HepG2 (cell line): ENCODE measurements around the gene TMEM19. TPM values are rescaled to one million over a fixed set of nuclear protein-coding genes. Genes with fewer than 3 reads are reported as not detected.

Source experiments
- ARHGAP35 ChIP-seq: sonication (generic); formaldehyde crosslinking; IDR thresholded peaks from 2 replicates; pipeline ENCODE4 v1.9.0; 2022; ENCODE audit warnings: mild to moderate bottlenecking, inconsistent platforms, moderate library complexity, missing genetic modification reagents, borderline replicate concordance
- BRD4 ChIP-seq: sonication (generic); formaldehyde crosslinking; IDR thresholded peaks from 2 replicates; pipeline ENCODE4 v1.4.0; 2020; ENCODE audit warnings: missing genetic modification reagents
- CBFB ChIP-seq: sonication (generic); formaldehyde crosslinking; IDR thresholded peaks from 2 replicates; pipeline ENCODE4 v1.4.0; 2020; ENCODE audit warnings: missing genetic modification reagents
- HOXA5 ChIP-seq: sonication (generic); formaldehyde crosslinking; IDR thresholded peaks from 2 replicates; pipeline ENCODE4 v1.4.0; 2020; ENCODE audit warnings: missing genetic modification reagents
- MEF2D ChIP-seq: sonication (generic); formaldehyde crosslinking; IDR thresholded peaks from 2 replicates; pipeline ENCODE4 v1.5.1; 2020; ENCODE audit warnings: mild to moderate bottlenecking, missing genetic modification reagents
- NBN ChIP-seq: fragments of 450-650 bp; conservative IDR thresholded peaks from 2 replicates; pipeline ENCODE4 v1.6.1; 2017
- NFIB ChIP-seq: sonication (generic); formaldehyde crosslinking; IDR thresholded peaks from 2 replicates; pipeline ENCODE4 v1.9.0; 2021; ENCODE audit warnings: missing genetic modification reagents, mild to moderate bottlenecking, borderline replicate concordance
- NR1H2 ChIP-seq: sonication (generic); formaldehyde crosslinking; IDR thresholded peaks from 2 replicates; pipeline ENCODE4 v1.8.1; 2022; ENCODE audit warnings: low read depth, missing genetic modification reagents, borderline replicate concordance
- POGZ ChIP-seq: sonication (generic); formaldehyde crosslinking; IDR thresholded peaks from 2 replicates; pipeline ENCODE4 v1.4.0; 2020; ENCODE audit warnings: mild to moderate bottlenecking, missing genetic modification reagents
- SNRNP70 ChIP-seq: fragments of 200-400 bp; formaldehyde crosslinking; IDR thresholded peaks from 2 replicates; pipeline ENCODE4 v1.6.1; 2017; ENCODE audit warnings: mild to moderate bottlenecking, low read depth, low read length, moderate library complexity
- TCF12 ChIP-seq, 2 experiments: fragments of 450-650 bp in 1 of 2; sonication (generic) in 1 of 2; formaldehyde crosslinking in 1 of 2; IDR thresholded peaks; 2 replicates each; pipeline versions ENCODE4 v1.6.1 to v1.8.0; 2017 to 2022; ENCODE audit warnings: antibody characterized with exemption in 1 of 2, mild to moderate bottlenecking in 1 of 2, missing genetic modification reagents in 1 of 2, moderate library complexity in 1 of 2
- ZFP1 ChIP-seq: IDR thresholded peaks from 2 replicates; pipeline ENCODE4 v1.6.1; 2016
- ZNF230 ChIP-seq: sonication (generic); formaldehyde crosslinking; IDR thresholded peaks from 2 replicates; pipeline ENCODE4 v1.4.0; 2020; ENCODE audit warnings: mild to moderate bottlenecking, missing genetic modification reagents
- ZNF446 ChIP-seq: sonication (generic); formaldehyde crosslinking; IDR thresholded peaks from 2 replicates; pipeline ENCODE4 v1.5.0; 2020; ENCODE audit warnings: mild to moderate bottlenecking, missing genetic modification reagents
- ZNF678 ChIP-seq: sonication (generic); formaldehyde crosslinking; IDR thresholded peaks from 2 replicates; pipeline ENCODE4 v1.4.0; 2020; ENCODE audit warnings: mild to moderate bottlenecking, missing genetic modification reagents
- ZNF747 ChIP-seq: sonication (generic); formaldehyde crosslinking; IDR thresholded peaks from 2 replicates; pipeline ENCODE4 v1.8.1; 2023; ENCODE audit warnings: missing genetic modification reagents, mild to moderate bottlenecking, borderline replicate concordance
- ZNF850 ChIP-seq: sonication (generic); formaldehyde crosslinking; conservative IDR thresholded peaks from 2 replicates; pipeline ENCODE4 v1.9.0; 2021; ENCODE audit warnings: mild to moderate bottlenecking, missing genetic modification reagents
- polyA plus RNA-seq, 8 experiments: library from polyadenylated mRNA; depleted of rRNA in 3 of 8; stranded (reverse) in 7 of 8; unstranded in 1 of 8; fragments of >200 nt; fragmentation: Illumina TruSeq in 4 of 8; extraction: Trizol in 4 of 8; gene quantifications; 2 replicates each; pipeline versions ENCODE4 v1.2.1 to v1.2.3, GENCODE V29; 2011 to 2016; ENCODE audit warnings: low read depth in 4 of 8, missing spikeins in 1 of 8, mixed read lengths in 1 of 8; ENCODE audit not compliant: insufficient read depth in 1 of 8
- total RNA-seq, 5 experiments: library from RNA; depleted of rRNA; stranded (reverse); fragments of >200 nt; fragmentation: Illumina TruSeq; extraction: Trizol; gene quantifications; 2 replicates each; pipeline ENCODE4 v1.2.3, GENCODE V29; 2016; ENCODE audit warnings: low read depth in 1 of 5
- TF ChIP-seq, protein P1 (sequence below): sonication (generic); formaldehyde crosslinking; IDR thresholded peaks from 2 replicates; pipeline ENCODE4 v1.5.0; 2020; ENCODE audit warnings: missing genetic modification reagents
- TF ChIP-seq, protein P2 (sequence below): sonication (generic); formaldehyde crosslinking; IDR thresholded peaks from 2 replicates; pipeline ENCODE4 v1.5.0; 2020; ENCODE audit warnings: missing genetic modification reagents
- TF ChIP-seq, protein P3 (sequence below): sonication (generic); formaldehyde crosslinking; IDR thresholded peaks from 2 replicates; pipeline ENCODE4 v1.5.0; 2020; ENCODE audit warnings: mild to moderate bottlenecking, missing genetic modification reagents, borderline replicate concordance
- TF ChIP-seq, protein P4 (sequence below): sonication (generic); formaldehyde crosslinking; conservative IDR thresholded peaks from 2 replicates; pipeline ENCODE4 v1.4.0; 2020; ENCODE audit warnings: missing genetic modification reagents
- TF ChIP-seq, protein P5 (sequence below): sonication (generic); formaldehyde crosslinking; IDR thresholded peaks from 2 replicates; pipeline ENCODE4 v1.8.1; 2023; ENCODE audit warnings: missing genetic modification reagents, inconsistent platforms, borderline replicate concordance
- TF ChIP-seq, protein P6 (sequence below): sonication (generic); formaldehyde crosslinking; IDR thresholded peaks from 2 replicates; pipeline ENCODE4 v1.4.0; 2020; ENCODE audit warnings: missing genetic modification reagents, low read depth, mild to moderate bottlenecking, borderline replicate concordance

TMEM19 gene
- total and polyA plus RNA-seq, 2 of the 13 experiments (the other 11 are each of a cell fraction or from before 2014, with no cell fraction given) = 16.9 to 22.5 TPM

DNA sequence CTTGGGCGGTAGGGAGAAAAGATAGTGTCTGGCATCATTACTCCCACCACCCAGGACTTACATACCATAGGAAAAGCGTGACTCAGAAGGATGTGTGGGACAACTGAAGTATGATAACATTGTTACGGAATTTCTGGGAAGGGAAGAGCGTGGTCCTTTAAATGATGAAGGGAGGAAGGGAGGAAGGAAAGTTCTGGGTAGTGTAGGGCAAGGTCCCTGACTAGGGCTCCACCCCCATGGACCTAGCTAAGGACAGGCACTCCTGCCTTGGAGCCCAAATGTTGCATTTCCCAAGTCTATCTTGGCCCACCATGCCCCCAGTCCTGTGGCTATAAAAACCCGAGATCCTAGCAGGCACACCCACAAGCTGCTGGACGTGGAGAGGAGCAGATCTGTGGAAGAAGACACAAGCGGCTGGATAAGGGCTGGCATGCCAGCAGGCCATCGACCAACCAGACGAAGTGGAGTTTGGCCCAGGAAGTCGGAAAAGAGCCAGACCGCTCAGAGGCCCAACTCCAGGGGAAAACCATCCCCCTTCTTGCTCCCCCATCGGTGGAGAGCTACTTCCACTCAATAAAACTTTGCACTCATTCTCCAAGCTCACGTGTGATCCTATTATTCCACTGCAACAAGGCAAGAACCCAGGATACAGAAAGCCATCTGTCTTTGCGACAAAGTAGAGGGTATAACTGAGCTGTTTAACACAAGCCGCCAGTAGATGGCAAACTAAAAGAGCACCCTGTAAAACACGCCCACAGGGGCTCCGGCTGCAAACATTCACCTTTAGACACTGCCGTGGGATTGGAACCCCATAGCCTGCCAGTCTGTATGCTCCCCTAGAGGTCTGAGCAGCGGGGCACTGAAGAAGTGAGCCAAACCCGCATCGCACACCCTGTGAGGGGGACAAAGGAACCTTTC lies 45.8 kb downstream of the TMEM19 start (continued):
- TF ChIP-seq CBFB = 0 out of 2 replicates have a peak, but pooled peaks have one; percentile 24
- TF ChIP-seq ARHGAP35 = no peak
- TF ChIP-seq NBN = no peak
- TF ChIP-seq HOXA5 = no peak
- no peak for TF ChIP-seq ZFP1 (CRISPR knock-in tag)
- TF ChIP-seq POGZ = peak; percentile 78
- TF ChIP-seq, protein P1, sequence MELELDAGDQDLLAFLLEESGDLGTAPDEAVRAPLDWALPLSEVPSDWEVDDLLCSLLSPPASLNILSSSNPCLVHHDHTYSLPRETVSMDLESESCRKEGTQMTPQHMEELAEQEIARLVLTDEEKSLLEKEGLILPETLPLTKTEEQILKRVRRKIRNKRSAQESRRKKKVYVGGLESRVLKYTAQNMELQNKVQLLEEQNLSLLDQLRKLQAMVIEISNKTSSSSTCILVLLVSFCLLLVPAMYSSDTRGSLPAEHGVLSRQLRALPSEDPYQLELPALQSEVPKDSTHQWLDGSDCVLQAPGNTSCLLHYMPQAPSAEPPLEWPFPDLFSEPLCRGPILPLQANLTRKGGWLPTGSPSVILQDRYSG (CRISPR knock-in tag) = no peak
- TF ChIP-seq, protein P2, sequence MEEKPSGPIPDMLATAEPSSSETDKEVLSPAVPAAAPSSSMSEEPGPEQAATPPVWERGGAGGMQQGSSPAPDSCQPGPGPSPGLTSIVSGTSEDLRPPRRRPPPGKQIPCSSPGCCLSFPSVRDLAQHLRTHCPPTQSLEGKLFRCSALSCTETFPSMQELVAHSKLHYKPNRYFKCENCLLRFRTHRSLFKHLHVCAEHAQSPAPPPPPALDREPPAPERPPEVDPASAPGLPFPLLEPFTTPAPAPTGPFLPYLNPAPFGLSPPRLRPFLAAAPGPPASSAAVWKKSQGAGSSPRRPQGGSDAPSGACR = 0 out of 2 replicates have a peak, but pooled peaks have one; percentile 31
- no peak for TF ChIP-seq BRD4 (CRISPR knock-in tag)
- TF ChIP-seq ZNF678 (CRISPR knock-in tag) = no peak
- TF ChIP-seq, protein P3, sequence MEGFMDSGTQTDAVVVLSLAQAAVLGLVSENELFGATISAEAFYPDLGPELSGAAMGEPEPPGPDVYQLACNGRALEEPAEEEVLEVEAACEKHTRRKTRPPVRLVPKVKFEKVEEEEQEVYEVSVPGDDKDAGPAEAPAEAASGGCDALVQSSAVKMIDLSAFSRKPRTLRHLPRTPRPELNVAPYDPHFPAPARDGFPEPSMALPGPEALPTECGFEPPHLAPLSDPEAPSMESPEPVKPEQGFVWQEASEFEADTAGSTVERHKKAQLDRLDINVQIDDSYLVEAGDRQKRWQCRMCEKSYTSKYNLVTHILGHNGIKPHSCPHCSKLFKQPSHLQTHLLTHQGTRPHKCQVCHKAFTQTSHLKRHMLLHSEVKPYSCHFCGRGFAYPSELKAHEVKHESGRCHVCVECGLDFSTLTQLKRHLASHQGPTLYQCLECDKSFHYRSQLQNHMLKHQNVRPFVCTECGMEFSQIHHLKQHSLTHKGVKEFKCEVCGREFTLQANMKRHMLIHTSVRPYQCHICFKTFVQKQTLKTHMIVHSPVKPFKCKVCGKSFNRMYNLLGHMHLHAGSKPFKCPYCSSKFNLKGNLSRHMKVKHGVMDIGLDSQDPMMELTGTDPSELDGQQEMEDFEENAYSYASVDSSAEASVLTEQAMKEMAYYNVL = peak; percentile 26; the same call in 1 of the 2 replicates
- no peak for TF ChIP-seq ZNF230 (CRISPR knock-in tag)
- TF ChIP-seq, protein P4, sequence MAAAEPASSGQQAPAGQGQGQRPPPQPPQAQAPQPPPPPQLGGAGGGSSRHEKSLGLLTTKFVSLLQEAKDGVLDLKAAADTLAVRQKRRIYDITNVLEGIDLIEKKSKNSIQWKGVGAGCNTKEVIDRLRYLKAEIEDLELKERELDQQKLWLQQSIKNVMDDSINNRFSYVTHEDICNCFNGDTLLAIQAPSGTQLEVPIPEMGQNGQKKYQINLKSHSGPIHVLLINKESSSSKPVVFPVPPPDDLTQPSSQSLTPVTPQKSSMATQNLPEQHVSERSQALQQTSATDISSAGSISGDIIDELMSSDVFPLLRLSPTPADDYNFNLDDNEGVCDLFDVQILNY (CRISPR knock-in tag) = no peak
- TF ChIP-seq SNRNP70 = no peak
- no peak for TF ChIP-seq ZNF446
- no peak for TF ChIP-seq NFIB
- TF ChIP-seq ZNF850 (CRISPR knock-in tag) = no peak
- TF ChIP-seq, protein P5, sequence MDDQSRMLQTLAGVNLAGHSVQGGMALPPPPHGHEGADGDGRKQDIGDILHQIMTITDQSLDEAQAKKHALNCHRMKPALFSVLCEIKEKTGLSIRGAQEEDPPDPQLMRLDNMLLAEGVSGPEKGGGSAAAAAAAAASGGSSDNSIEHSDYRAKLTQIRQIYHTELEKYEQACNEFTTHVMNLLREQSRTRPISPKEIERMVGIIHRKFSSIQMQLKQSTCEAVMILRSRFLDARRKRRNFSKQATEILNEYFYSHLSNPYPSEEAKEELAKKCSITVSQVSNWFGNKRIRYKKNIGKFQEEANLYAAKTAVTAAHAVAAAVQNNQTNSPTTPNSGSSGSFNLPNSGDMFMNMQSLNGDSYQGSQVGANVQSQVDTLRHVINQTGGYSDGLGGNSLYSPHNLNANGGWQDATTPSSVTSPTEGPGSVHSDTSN (CRISPR knock-in tag) = no peak
- TF ChIP-seq ZNF747 (CRISPR knock-in tag) = no peak
- TF ChIP-seq, protein P6, sequence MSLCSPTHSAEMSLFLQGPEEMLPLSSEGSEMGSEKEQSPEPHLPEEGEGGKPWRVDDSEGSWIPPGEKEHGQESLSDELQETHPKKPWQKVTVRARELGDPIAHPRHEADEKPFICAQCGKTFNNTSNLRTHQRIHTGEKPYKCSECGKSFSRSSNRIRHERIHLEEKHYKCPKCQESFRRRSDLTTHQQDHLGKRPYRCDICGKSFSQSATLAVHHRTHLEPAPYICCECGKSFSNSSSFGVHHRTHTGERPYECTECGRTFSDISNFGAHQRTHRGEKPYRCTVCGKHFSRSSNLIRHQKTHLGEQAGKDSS (CRISPR knock-in tag) = no peak
- TF ChIP-seq TCF12 (IDR thresholded peaks at IDR 0.05) = no peak
- no peak for TF ChIP-seq TCF12 (CRISPR knock-in tag; IDR thresholded peaks at IDR 0.05)
- TF ChIP-seq NR1H2 (CRISPR knock-in tag) = no peak
- 0 out of 2 replicates have a peak, but pooled peaks have one; percentile 11 for TF ChIP-seq MEF2D (CRISPR knock-in tag)
